Measurements from ENCODE around the gene IBA57. TPM values are rescaled to one million over a fixed set of nuclear protein-coding genes. Genes with fewer than 3 reads are reported as not detected.

The IBA57 gene
- total RNA-seq, 2 donors from 2014 or later, result 3.5 to 12.2 TPM

DNA sequence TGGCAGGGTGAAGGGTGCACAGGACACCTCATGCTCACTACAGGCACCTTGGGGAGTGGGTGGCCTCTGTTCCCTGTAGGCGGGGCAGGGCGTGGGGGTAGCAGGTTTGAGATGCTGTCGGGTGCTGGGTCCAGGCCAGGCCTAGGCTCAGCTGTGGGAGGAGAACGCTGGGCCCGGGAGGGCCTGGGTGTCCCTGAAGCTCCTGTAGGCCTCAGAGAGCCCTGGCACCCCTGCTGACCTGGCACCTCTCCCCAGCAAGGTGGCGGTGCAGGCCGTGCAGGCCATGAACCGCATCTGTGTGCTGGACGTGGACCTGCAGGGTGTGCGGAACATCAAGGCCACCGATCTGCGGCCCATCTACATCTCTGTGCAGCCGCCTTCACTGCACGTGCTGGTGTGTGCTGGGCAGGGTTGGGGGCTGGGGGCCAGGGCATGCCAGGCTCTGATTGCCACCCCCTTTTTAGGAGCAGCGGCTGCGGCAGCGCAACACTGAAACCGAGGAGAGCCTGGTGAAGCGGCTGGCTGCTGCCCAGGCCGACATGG, 18.4 kb upstream of the IBA57 start:
- ATAC-seq (ENCODE audit: insufficient number of reproducible peaks, low FRiP score, low read depth) (no peak), DNase-seq (ENCODE audit: low spot score) (no peak)
- H3K27me3 ChIP-seq (replicated peaks; ENCODE audit: insufficient read depth), result no peaks in the 10 kb centered on the region
- H3K4me1 ChIP-seq (ENCODE audit: control insufficient read depth in 1 of 2, low read depth in 2 of 2), result peaks cover 50 to 59% of the 10 kb centered on the region in 2 donors
- TF ChIP-seq, protein P1, sequence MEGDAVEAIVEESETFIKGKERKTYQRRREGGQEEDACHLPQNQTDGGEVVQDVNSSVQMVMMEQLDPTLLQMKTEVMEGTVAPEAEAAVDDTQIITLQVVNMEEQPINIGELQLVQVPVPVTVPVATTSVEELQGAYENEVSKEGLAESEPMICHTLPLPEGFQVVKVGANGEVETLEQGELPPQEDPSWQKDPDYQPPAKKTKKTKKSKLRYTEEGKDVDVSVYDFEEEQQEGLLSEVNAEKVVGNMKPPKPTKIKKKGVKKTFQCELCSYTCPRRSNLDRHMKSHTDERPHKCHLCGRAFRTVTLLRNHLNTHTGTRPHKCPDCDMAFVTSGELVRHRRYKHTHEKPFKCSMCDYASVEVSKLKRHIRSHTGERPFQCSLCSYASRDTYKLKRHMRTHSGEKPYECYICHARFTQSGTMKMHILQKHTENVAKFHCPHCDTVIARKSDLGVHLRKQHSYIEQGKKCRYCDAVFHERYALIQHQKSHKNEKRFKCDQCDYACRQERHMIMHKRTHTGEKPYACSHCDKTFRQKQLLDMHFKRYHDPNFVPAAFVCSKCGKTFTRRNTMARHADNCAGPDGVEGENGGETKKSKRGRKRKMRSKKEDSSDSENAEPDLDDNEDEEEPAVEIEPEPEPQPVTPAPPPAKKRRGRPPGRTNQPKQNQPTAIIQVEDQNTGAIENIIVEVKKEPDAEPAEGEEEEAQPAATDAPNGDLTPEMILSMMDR (IDR thresholded peaks at IDR 0.05), result no peak
- H3K27ac ChIP-seq, result no peak overlapping the region
- no peak overlapping the region for H3K4me3 ChIP-seq
- no peaks in the 10 kb centered on the region for H3K9me3 ChIP-seq
- peaks cover 13% of the 10 kb centered on the region for H3K36me3 ChIP-seq

DNA sequence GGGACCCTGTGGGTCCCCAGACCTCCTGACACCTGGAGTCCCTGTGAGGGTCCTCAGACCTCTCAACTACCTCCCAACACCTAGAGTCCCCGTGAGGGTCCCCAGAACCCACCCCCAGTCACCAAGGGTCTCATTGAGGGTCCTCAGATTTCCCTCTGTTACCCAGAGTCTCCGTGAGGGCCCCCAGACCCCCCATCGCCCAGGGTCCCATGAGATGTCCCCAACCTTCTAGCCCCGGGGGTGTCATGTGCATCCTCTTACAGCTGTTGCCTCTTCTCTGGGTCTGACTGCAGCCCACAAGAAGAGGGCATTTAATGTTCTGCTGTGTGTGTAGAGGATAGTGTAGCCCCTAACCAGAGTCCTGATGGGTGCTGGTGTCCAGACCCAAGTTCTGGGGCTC, 17.8 kb upstream of the IBA57 start:
- Histone ChIP-seq H3K27me3 (replicated peaks; ENCODE audit: insufficient read depth) (no peaks in the 10 kb centered on the region), H3K36me3 (peaks cover 13% of the 10 kb centered on the region), H3K27ac (peak overlapping the region in 1 of 2 donors; percentile 83), H3K4me3 (no peak overlapping the region), H3K4me1 (ENCODE audit: control insufficient read depth in 1 of 2, low read depth in 2 of 2) (peaks cover 45 to 54% of the 10 kb centered on the region in 2 donors), H3K9me3 (no peaks in the 10 kb centered on the region)
- ATAC-seq (ENCODE audit: insufficient number of reproducible peaks, low FRiP score, low read depth) (no peak), DNase-seq (ENCODE audit: low spot score) (no peak)
- TF ChIP-seq, protein P1 (IDR thresholded peaks at IDR 0.05), result no peak

DNA sequence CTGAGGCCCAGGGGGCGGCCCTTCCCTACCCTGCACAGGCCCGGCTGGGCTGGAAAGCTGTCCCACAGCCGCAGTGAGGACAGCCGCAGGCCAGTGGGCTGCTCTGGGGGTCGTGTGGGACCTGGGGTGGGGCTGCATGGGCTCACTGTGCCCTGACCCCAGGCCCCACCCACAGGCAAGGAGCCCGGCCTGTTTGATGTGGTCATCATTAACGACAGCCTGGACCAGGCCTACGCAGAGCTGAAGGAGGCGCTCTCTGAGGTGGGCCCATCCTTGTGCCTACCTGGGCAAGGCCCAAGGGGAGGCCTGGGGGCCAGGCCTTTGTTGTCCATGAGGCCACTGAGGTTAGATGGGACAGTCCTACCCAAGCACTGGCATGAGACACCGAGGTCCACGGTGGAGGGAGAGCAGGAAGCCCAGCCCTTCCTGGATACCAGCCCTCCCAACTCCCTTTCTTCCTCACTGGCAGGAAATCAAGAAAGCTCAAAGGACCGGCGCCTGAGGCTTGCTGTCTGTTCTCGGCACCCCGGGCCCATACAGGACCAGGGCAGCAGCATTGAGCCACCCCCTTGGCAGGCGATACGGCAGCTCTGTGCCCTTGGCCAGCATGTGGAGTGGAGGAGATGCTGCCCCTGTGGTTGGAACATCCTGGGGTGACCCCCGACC, 17.3 kb upstream of the IBA57 start:
- Histone ChIP-seq H3K36me3 (peaks cover 13% of the 10 kb centered on the region), H3K27ac (peak overlapping the region; percentile 83 to 85), H3K27me3 (replicated peaks; ENCODE audit: insufficient read depth) (no peaks in the 10 kb centered on the region), H3K9me3 (no peaks in the 10 kb centered on the region), H3K4me1 (ENCODE audit: control insufficient read depth in 1 of 2, low read depth in 2 of 2) (peaks cover 39 to 48% of the 10 kb centered on the region in 2 donors), H3K4me3 (no peak overlapping the region)
- no peak for DNase-seq (ENCODE audit: low spot score)
- no peak for ATAC-seq (ENCODE audit: insufficient number of reproducible peaks, low FRiP score, low read depth)
- TF ChIP-seq, protein P1 (IDR thresholded peaks at IDR 0.05), result no peak

DNA sequence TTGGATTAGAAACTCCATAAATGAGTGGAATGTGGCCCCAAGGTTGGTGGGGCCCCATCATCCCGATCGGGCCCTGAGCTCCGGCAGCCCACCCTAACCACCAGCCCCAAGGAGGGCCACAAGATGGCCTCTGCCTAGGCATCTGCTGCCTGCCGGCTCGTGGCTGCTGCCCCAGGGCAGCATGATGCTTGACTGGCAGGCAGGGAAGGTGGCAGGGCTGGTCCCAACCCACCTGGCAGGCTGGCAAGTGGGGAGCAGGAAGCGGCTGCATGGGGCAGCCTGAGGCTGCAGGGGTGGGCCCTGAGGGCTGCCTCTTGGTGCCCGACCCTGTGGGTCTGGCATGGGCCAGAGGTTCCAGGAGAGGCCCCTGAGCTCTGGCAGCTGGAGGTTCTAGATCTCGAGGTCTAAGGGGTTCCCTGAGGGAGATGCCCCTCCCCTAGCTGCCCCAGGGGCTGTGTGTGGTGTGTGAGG, 16.6 kb upstream of the IBA57 start:
- Histone ChIP-seq H3K4me1 (ENCODE audit: control insufficient read depth in 1 of 2, low read depth in 2 of 2) (peaks cover 33 to 42% of the 10 kb centered on the region in 2 donors), H3K27ac (peak overlapping the region; percentile 83 to 85), H3K27me3 (replicated peaks; ENCODE audit: insufficient read depth) (no peaks in the 10 kb centered on the region), H3K4me3 (no peak overlapping the region), H3K36me3 (peaks cover 13% of the 10 kb centered on the region), H3K9me3 (no peaks in the 10 kb centered on the region)
- DNase-seq (ENCODE audit: low spot score) (no peak), ATAC-seq (ENCODE audit: insufficient number of reproducible peaks, low FRiP score, low read depth) (no peak)
- TF ChIP-seq, protein P1 (IDR thresholded peaks at IDR 0.05), result no peak

DNA sequence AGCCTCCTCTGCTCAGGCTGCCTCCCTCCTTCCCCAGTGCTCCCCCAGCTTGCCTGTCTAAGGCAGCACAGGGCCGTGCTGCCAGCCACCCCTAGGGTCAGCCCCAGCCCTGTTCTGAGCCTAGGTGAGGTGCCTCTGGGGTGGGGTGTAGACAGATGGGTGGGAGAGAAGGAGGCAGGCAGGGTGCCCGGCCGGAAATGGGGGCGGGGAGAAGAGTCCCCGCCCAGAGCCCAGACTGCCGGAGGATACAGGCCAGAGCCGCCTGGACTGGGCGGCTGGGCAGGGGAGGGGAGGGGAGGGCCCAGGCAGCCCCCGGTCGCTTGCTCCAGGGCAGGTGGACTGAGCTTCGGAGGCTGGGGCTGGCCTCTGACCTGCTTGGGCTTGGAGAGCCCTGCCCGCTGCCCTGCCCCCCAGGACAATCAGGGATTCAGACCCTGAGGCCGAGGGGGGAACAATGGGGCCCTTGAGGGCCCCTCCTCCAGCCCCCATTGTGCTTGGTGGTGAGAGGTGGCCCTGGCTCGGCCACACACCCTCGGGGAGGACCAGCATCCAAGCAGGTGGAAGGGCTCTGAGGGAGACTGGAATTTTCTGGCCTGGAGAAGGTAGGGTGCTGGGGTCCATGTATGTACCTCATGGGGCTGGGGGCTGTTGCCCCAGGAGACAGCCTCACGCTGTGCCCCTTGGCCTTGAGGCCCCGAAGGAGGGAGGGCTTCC, 16.0 kb upstream of the IBA57 start, which contains the start of gene GJC2:
GJC2 (plus strand) TSS at position 525 of the 714 bp plus-strand sequence. CDS start 7,829 bp downstream, outside the sequence.
- ATAC-seq (ENCODE audit: insufficient number of reproducible peaks, low FRiP score, low read depth) (no peak), DNase-seq (ENCODE audit: low spot score) (no peak)
- TF ChIP-seq, protein P1 (IDR thresholded peaks at IDR 0.05), result no peak
- Histone ChIP-seq H3K9me3 (no peaks in the 10 kb centered on the region), H3K4me1 (ENCODE audit: control insufficient read depth in 1 of 2, low read depth in 2 of 2) (peaks cover 29 to 36% of the 10 kb centered on the region in 2 donors), H3K36me3 (peaks cover 13% of the 10 kb centered on the region), H3K27me3 (replicated peaks; ENCODE audit: insufficient read depth) (no peaks in the 10 kb centered on the region), H3K4me3 (peak within 1 kb of the TSS; percentile 48), H3K27ac (peak within 1 kb of the TSS; percentile 83 to 85)

All from thoracic aorta (tissue), 2 donors.